ENCODE data around the gene ZNF628. TPM values are rescaled to one million over a fixed set of nuclear protein-coding genes. Genes with fewer than 3 reads are reported as not detected.

ZNF628 gene
- total and polyA plus RNA-seq, 2 donors (not counting 1 experiment from before 2014, with no cell fraction given) = 0.49 to 1.3 TPM

GRCh38 chr19:55461974-55462626 lies 14.3 kb upstream of the ZNF628 start:
- no peaks in the 10 kb centered on the region for H3K27me3 ChIP-seq (ENCODE audit: control insufficient read depth, insufficient read depth, low read length)
- H3K27ac ChIP-seq (ENCODE audit: insufficient read depth, low read length) = peak overlapping the region; percentile 73
- peak overlapping the region; percentile 55 for H3K9ac ChIP-seq (ENCODE audit: insufficient read depth, low read length)
- H2AFZ ChIP-seq (ENCODE audit: low read length) = peak overlapping the region; percentile 89
- no peaks in the 10 kb centered on the region for H3K79me2 ChIP-seq (ENCODE audit: control insufficient read depth, insufficient read depth, low read length)
- peak; percentile 31 to 48 for DNase-seq (ENCODE audit: low read depth in 2 of 2)
- TF ChIP-seq CTCF (conservative IDR thresholded peaks at IDR 0.05 in 1 of 2, IDR thresholded peaks at IDR 0.05 in 1 of 2; ENCODE audit: low read depth in 1 of 2, low read length in 2 of 2) (no peak), EZH2 (IDR thresholded peaks at IDR 0.05; ENCODE audit: low read length, missing control alignments) (no peak)
- peaks cover 8% of the 10 kb centered on the region for H3K4me1 ChIP-seq (ENCODE audit: control insufficient read depth, extremely low read depth, insufficient read depth, low read length)
- H3K4me2 ChIP-seq (ENCODE audit: extremely low read depth, insufficient read depth, low read length) = peak overlapping the region; percentile 99
- H3K4me3 ChIP-seq (replicated peaks in 1 of 4; ENCODE audit: control extremely low read depth in 1 of 4, insufficient read depth in 1 of 4, low read depth in 3 of 4, low read length in 4 of 4) = peak overlapping the region; percentile 57 to 76 (median 72)
- no peaks in the 10 kb centered on the region for H3K9me3 ChIP-seq (ENCODE audit: control insufficient read depth, insufficient read depth, low read depth, low read length)
- H3K36me3 ChIP-seq (ENCODE audit: control insufficient read depth, insufficient read depth, low read length) = no peaks in the 10 kb centered on the region
- no peaks in the 10 kb centered on the region for H4K20me1 ChIP-seq (ENCODE audit: control insufficient read depth, extremely low read depth, insufficient read depth, low read length)

GRCh38 chr19:55462722-55463121 lies 13.7 kb upstream of the ZNF628 start:
- Histone ChIP-seq H3K79me2 (ENCODE audit: control insufficient read depth, insufficient read depth, low read length) (no peaks in the 10 kb centered on the region), H2AFZ (ENCODE audit: low read length) (no peak overlapping the region), H3K4me1 (ENCODE audit: control insufficient read depth, extremely low read depth, insufficient read depth, low read length) (peaks cover 10% of the 10 kb centered on the region), H3K9me3 (ENCODE audit: control insufficient read depth, insufficient read depth, low read depth, low read length) (no peaks in the 10 kb centered on the region), H3K4me3 (replicated peaks in 1 of 4; ENCODE audit: control extremely low read depth in 1 of 4, insufficient read depth in 1 of 4, low read depth in 3 of 4, low read length in 4 of 4) (no peak overlapping the region), H3K4me2 (ENCODE audit: extremely low read depth, insufficient read depth, low read length) (no peak overlapping the region), H3K9ac (ENCODE audit: insufficient read depth, low read length) (no peak overlapping the region), H4K20me1 (ENCODE audit: control insufficient read depth, extremely low read depth, insufficient read depth, low read length) (no peaks in the 10 kb centered on the region), H3K27ac (ENCODE audit: insufficient read depth, low read length) (no peak overlapping the region), H3K27me3 (ENCODE audit: control insufficient read depth, insufficient read depth, low read length) (no peaks in the 10 kb centered on the region), H3K36me3 (ENCODE audit: control insufficient read depth, insufficient read depth, low read length) (no peaks in the 10 kb centered on the region)
- TF ChIP-seq CTCF (conservative IDR thresholded peaks at IDR 0.05 in 1 of 2, IDR thresholded peaks at IDR 0.05 in 1 of 2; ENCODE audit: low read depth in 1 of 2, low read length in 2 of 2) = no peak
- no peak for TF ChIP-seq EZH2 (IDR thresholded peaks at IDR 0.05; ENCODE audit: low read length, missing control alignments)
- DNase-seq (ENCODE audit: low read depth in 2 of 2) = no peak

GRCh38 chr19:55463583-55464031 lies 12.8 kb upstream of the ZNF628 start:
- no peak for DNase-seq (ENCODE audit: low read depth in 2 of 2)
- H3K4me3 ChIP-seq (replicated peaks in 1 of 4; ENCODE audit: control extremely low read depth in 1 of 4, insufficient read depth in 1 of 4, low read depth in 3 of 4, low read length in 4 of 4) = no peak overlapping the region
- TF ChIP-seq EZH2 (IDR thresholded peaks at IDR 0.05; ENCODE audit: low read length, missing control alignments) = no peak
- no peak overlapping the region for H3K4me2 ChIP-seq (ENCODE audit: extremely low read depth, insufficient read depth, low read length)
- no peaks in the 10 kb centered on the region for H4K20me1 ChIP-seq (ENCODE audit: control insufficient read depth, extremely low read depth, insufficient read depth, low read length)
- H3K27me3 ChIP-seq (ENCODE audit: control insufficient read depth, insufficient read depth, low read length) = no peaks in the 10 kb centered on the region
- no peaks in the 10 kb centered on the region for H3K79me2 ChIP-seq (ENCODE audit: control insufficient read depth, insufficient read depth, low read length)
- H3K27ac ChIP-seq (ENCODE audit: insufficient read depth, low read length) = no peak overlapping the region
- H3K36me3 ChIP-seq (ENCODE audit: control insufficient read depth, insufficient read depth, low read length) = no peaks in the 10 kb centered on the region
- H3K4me1 ChIP-seq (ENCODE audit: control insufficient read depth, extremely low read depth, insufficient read depth, low read length) = peaks cover 12% of the 10 kb centered on the region
- H3K9me3 ChIP-seq (ENCODE audit: control insufficient read depth, insufficient read depth, low read depth, low read length) = no peaks in the 10 kb centered on the region
- H2AFZ ChIP-seq (ENCODE audit: low read length) = no peak overlapping the region
- H3K9ac ChIP-seq (ENCODE audit: insufficient read depth, low read length) = no peak overlapping the region

Data from fibroblast of lung (primary cell).